ENCODE results near the gene FLT3.

Gene FLT3

GRCh38 chr13:27991881-27992280 lies 108.5 kb downstream of the FLT3 start:
- H3K4me1 ChIP-seq (ENCODE audit: control insufficient read depth in 1 of 2, insufficient read depth in 2 of 2, low read length in 2 of 2), result no peaks in the 10 kb centered on the region
- H3K27ac ChIP-seq (ENCODE audit: low read length), result no peak overlapping the region
- peaks cover 8% of the 10 kb centered on the region for H3K27me3 ChIP-seq (ENCODE audit: low read depth, low read length)
- no peak overlapping the region for H3K4me3 ChIP-seq (ENCODE audit: low read depth in 1 of 2, low read length in 2 of 2)
- H3K36me3 ChIP-seq (ENCODE audit: control insufficient read depth in 1 of 2, insufficient read depth in 2 of 2, low read length in 2 of 2), result no peaks in the 10 kb centered on the region
- H3K9me3 ChIP-seq (ENCODE audit: control insufficient read depth in 1 of 2, low read length in 2 of 2), result no peaks in the 10 kb centered on the region

DNA sequence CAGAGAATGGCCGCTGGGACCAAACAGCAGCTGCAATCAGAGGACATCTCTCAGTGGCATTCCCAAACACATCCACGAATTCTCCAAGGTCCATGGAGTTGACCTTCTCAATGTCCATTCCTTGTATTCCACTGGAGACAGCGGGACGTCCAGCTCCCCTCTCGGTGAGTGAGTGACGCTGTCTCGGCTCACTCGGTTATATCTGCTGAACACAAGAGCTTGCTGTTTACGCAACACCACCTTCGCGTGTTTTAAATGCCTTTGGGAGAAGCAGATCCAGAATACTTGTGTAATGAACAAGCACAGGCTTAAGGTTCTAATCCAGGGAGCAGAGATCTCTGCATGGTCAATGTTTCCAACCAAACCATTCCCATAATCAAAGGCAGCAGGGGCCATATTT lies 111.9 kb downstream of the FLT3 start, which contains the start of gene URAD:
Gene URAD (minus strand): TSS at position 174 of the 400 bp plus-strand sequence. CDS start 56 bp downstream, at position 118.
- Histone ChIP-seq H3K4me3 (ENCODE audit: low read depth in 1 of 2, low read length in 2 of 2) (no peak within 1 kb of the TSS), H3K27ac (ENCODE audit: low read length) (no peak within 1 kb of the TSS), H3K36me3 (ENCODE audit: control insufficient read depth in 1 of 2, insufficient read depth in 2 of 2, low read length in 2 of 2) (no peaks in the 10 kb centered on the region), H3K4me1 (ENCODE audit: control insufficient read depth in 1 of 2, insufficient read depth in 2 of 2, low read length in 2 of 2) (no peaks in the 10 kb centered on the region), H3K27me3 (ENCODE audit: low read depth, low read length) (peaks cover 8% of the 10 kb centered on the region), H3K9me3 (ENCODE audit: control insufficient read depth in 1 of 2, low read length in 2 of 2) (no peaks in the 10 kb centered on the region)

GRCh38 chr13:27985600-27985999 lies 114.8 kb downstream of the FLT3 start:
- no peaks in the 10 kb centered on the region for H3K9me3 ChIP-seq (ENCODE audit: control insufficient read depth in 1 of 2, low read length in 2 of 2)
- H3K27ac ChIP-seq (ENCODE audit: low read length), result no peak overlapping the region
- peaks cover 23% of the 10 kb centered on the region for H3K27me3 ChIP-seq (ENCODE audit: low read depth, low read length)
- H3K4me3 ChIP-seq (ENCODE audit: low read depth in 1 of 2, low read length in 2 of 2), result no peak overlapping the region
- peaks cover 0 to under 1% of the 10 kb centered on the region in 2 donors for H3K4me1 ChIP-seq (ENCODE audit: control insufficient read depth in 1 of 2, insufficient read depth in 2 of 2, low read length in 2 of 2)
- H3K36me3 ChIP-seq (ENCODE audit: control insufficient read depth in 1 of 2, insufficient read depth in 2 of 2, low read length in 2 of 2), result no peaks in the 10 kb centered on the region

DNA sequence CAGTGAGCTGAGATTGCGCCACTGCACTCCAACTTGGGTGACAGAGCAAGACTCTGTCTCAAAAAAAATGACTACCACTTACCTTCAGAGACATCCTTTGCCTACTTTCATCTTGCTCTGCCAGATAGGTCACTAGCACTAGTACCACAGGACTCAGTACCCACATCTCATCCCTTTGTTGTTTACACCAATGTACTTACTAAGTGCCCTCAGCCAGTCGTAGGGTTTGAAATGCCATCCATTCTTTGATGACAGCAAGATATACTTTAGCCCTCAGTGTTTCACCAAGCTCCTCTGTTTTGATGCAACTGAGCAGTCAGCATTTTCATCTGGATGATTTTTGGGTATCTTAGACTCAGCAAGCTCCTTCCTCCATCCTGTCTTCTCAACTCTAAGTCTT lies 118.0 kb downstream of the FLT3 start:
- peaks cover 34% of the 10 kb centered on the region for H3K27me3 ChIP-seq (ENCODE audit: low read depth, low read length)
- H3K36me3 ChIP-seq (ENCODE audit: control insufficient read depth in 1 of 2, insufficient read depth in 2 of 2, low read length in 2 of 2), result no peaks in the 10 kb centered on the region
- peaks cover 0 to 30% of the 10 kb centered on the region in 2 donors for H3K4me1 ChIP-seq (ENCODE audit: control insufficient read depth in 1 of 2, insufficient read depth in 2 of 2, low read length in 2 of 2)
- no peak overlapping the region for H3K4me3 ChIP-seq (ENCODE audit: low read depth in 1 of 2, low read length in 2 of 2)
- no peaks in the 10 kb centered on the region for H3K9me3 ChIP-seq (ENCODE audit: control insufficient read depth in 1 of 2, low read length in 2 of 2)
- H3K27ac ChIP-seq (ENCODE audit: low read length), result no peak overlapping the region

GRCh38 chr13:27981006-27981708 lies 119.2 kb downstream of the FLT3 start:
- Histone ChIP-seq H3K9me3 (ENCODE audit: control insufficient read depth in 1 of 2, low read length in 2 of 2) (no peaks in the 10 kb centered on the region), H3K4me1 (ENCODE audit: control insufficient read depth in 1 of 2, insufficient read depth in 2 of 2, low read length in 2 of 2) (peaks cover 0 to 30% of the 10 kb centered on the region in 2 donors), H3K36me3 (ENCODE audit: control insufficient read depth in 1 of 2, insufficient read depth in 2 of 2, low read length in 2 of 2) (no peaks in the 10 kb centered on the region), H3K27ac (ENCODE audit: low read length) (no peak overlapping the region), H3K27me3 (ENCODE audit: low read depth, low read length) (peaks cover 40% of the 10 kb centered on the region), H3K4me3 (ENCODE audit: low read depth in 1 of 2, low read length in 2 of 2) (no peak overlapping the region)

DNA sequence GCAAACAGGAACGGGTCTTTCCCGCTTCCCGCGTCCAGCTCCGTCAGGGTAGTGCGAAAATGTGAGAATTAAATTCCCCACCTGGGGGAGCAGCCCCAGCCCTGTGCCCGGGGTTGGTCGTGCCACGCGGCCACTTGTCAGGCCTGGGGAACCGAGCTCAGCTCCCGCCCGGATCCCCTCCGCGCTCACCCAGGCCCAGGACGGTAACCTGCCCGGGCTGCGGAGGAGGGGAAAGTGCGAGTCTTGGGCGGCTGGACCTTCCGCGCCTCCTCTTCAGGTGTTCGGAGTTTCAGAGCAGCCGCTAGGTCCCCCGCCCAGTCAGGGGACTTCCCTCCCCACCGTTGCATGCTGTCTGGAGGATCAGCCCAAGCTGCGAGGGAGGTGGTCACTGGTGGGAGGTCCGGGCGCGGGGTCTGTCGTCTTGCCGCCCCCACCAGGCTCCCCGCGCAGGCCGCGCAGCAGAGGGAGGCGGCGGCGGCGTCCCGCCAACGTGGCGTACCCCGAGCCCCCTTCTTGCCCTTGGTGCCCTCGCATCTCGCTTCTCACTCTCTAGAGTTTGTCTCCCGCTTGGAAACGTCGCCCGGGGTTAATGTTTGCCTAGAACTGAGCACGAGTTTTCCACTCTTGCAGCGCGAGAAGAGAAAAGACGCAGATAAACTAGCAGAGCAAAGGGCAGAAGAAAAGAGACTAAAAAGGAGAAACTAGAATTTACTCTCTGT lies 119.9 kb downstream of the FLT3 start:
- Histone ChIP-seq H3K27me3 (ENCODE audit: low read depth, low read length) (peaks cover 46% of the 10 kb centered on the region), H3K4me1 (ENCODE audit: control insufficient read depth in 1 of 2, insufficient read depth in 2 of 2, low read length in 2 of 2) (peaks cover 0 to 37% of the 10 kb centered on the region in 2 donors), H3K36me3 (ENCODE audit: control insufficient read depth in 1 of 2, insufficient read depth in 2 of 2, low read length in 2 of 2) (no peaks in the 10 kb centered on the region), H3K4me3 (ENCODE audit: low read depth in 1 of 2, low read length in 2 of 2) (peak overlapping the region; percentile 29 to 42), H3K27ac (ENCODE audit: low read length) (peak overlapping the region; percentile 18), H3K9me3 (ENCODE audit: control insufficient read depth in 1 of 2, low read length in 2 of 2) (no peaks in the 10 kb centered on the region)

DNA sequence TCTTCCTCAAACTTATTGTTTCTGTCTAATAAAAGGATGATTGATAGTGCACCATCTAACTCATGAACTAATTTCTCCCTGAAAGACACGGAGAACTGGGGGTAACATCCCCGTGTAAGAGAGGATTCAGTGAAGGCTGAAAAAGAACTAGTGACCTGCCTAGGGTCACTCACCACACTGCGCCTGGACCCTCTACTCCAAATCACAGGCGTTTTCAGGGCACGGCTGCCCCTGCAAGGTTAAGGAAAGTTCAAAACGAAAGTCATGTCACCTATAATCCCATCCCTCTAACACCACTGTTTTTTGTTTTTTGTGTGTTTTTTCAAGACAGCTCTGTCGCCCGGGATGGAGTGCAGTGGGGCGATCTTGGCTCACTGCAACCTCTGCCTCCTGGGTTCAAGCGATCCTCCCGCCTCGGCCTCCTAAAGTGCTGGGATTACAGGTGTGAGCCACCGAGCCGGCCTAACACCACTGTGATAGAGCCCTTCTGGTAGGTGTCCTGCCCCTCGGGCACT lies 120.6 kb downstream of the FLT3 start:
- H3K4me1 ChIP-seq (ENCODE audit: control insufficient read depth in 1 of 2, insufficient read depth in 2 of 2, low read length in 2 of 2), result peaks cover 0 to 37% of the 10 kb centered on the region in 2 donors
- H3K36me3 ChIP-seq (ENCODE audit: control insufficient read depth in 1 of 2, insufficient read depth in 2 of 2, low read length in 2 of 2), result no peaks in the 10 kb centered on the region
- peak overlapping the region in 1 of 2 donors; percentile 42 for H3K4me3 ChIP-seq (ENCODE audit: low read depth in 1 of 2, low read length in 2 of 2)
- H3K9me3 ChIP-seq (ENCODE audit: control insufficient read depth in 1 of 2, low read length in 2 of 2), result no peaks in the 10 kb centered on the region
- peak overlapping the region; percentile 18 for H3K27ac ChIP-seq (ENCODE audit: low read length)
- peaks cover 49% of the 10 kb centered on the region for H3K27me3 ChIP-seq (ENCODE audit: low read depth, low read length)

DNA sequence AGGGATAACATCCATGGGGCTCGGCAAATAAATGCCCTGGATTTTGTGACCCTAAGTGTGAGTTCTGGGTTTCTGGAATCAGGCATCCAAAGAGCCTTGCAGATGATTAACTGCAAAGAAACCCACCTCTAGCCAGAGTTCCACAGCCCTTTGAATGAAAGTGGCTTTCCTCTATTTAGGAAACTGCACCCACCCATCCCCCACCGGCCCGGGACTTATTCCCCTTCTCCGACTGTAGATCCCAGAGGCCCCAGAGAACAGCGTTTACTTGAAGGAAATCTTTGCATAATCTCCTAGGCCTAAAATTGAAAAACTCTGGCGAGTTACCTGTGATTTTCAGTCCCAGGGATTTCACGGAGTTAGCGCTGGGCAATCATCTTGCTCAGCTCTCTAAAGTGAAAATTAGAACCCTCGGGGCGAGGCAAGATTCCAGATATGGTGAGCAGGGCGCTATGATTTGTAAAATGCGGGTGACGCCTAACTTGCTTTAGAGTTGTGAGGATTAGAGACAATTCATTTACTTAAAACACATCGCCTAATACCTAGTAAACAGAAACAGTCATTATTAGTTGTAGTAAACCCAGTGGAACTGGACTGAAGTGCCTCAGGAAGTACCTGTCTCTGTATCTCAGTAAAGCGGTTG lies 121.3 kb downstream of the FLT3 start:
- Histone ChIP-seq H3K9me3 (ENCODE audit: control insufficient read depth in 1 of 2, low read length in 2 of 2) (no peaks in the 10 kb centered on the region), H3K27me3 (ENCODE audit: low read depth, low read length) (peaks cover 56% of the 10 kb centered on the region), H3K4me3 (ENCODE audit: low read depth in 1 of 2, low read length in 2 of 2) (peak overlapping the region in 1 of 2 donors; percentile 42), H3K36me3 (ENCODE audit: control insufficient read depth in 1 of 2, insufficient read depth in 2 of 2, low read length in 2 of 2) (no peaks in the 10 kb centered on the region), H3K27ac (ENCODE audit: low read length) (peak overlapping the region; percentile 34), H3K4me1 (ENCODE audit: control insufficient read depth in 1 of 2, insufficient read depth in 2 of 2, low read length in 2 of 2) (peaks cover 0 to 37% of the 10 kb centered on the region in 2 donors)

- H3K27ac ChIP-seq (ENCODE audit: low read length), result peak overlapping the region; percentile 34
- peaks cover 60% of the 10 kb centered on the region for H3K27me3 ChIP-seq (ENCODE audit: low read depth, low read length)
Observed at GRCh38 chr13:27978301-27978968, 121.9 kb downstream of the FLT3 start.

DNA sequence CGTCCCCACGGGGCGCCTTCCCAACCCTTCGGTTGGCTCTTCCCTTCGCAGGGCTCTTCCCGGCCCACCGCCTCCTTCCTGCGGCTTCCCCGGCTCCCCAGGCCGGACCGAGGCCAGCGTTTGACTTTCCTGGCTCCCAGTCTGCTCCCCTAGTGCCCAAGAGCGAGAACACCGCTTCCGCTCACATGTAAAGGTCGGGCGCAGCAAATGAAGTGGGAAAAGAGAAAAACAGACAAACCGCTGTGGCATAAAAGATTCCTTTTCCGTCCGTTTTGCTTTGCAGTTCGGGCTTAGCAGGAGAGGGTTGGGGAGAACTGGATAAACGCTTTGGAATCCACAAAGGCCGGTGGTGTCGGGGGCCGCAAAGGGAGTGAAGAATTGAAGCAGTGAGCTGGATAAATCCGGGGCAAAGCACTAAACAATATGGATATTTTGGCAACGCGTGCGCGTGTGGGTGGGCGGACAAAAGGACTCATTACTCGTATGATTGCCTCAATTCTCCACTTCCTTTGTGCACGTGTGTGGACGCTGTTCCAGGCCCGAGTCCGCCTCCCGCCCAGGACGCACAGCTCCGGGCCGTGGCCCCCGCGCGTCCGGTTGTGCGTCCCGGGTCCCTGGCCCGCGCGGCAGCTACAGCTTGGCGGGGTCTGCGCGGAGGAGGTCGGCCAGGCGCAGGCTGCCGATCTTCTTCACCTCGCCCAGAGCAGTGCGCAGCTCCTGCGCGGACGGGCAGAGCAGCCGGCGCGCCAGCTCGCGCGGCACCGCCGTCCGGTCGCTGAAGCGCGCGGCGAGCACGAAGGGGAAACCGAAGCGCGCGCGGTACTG lies 122.7 kb downstream of the FLT3 start:
- no peaks in the 10 kb centered on the region for H3K36me3 ChIP-seq (ENCODE audit: control insufficient read depth in 1 of 2, insufficient read depth in 2 of 2, low read length in 2 of 2)
- no peak overlapping the region for H3K27ac ChIP-seq (ENCODE audit: low read length)
- no peaks in the 10 kb centered on the region for H3K9me3 ChIP-seq (ENCODE audit: control insufficient read depth in 1 of 2, low read length in 2 of 2)
- H3K27me3 ChIP-seq (ENCODE audit: low read depth, low read length), result peaks cover 55% of the 10 kb centered on the region
- peaks cover 0 to 37% of the 10 kb centered on the region in 2 donors for H3K4me1 ChIP-seq (ENCODE audit: control insufficient read depth in 1 of 2, insufficient read depth in 2 of 2, low read length in 2 of 2)
- H3K4me3 ChIP-seq (ENCODE audit: low read depth in 1 of 2, low read length in 2 of 2), result peak overlapping the region; percentile 23 to 33

More at GRCh38 chr13:27978301-27978968, 121.9 kb downstream of the FLT3 start:
- Histone ChIP-seq H3K4me3 (ENCODE audit: low read depth in 1 of 2, low read length in 2 of 2) (peak overlapping the region; percentile 33), H3K9me3 (ENCODE audit: control insufficient read depth in 1 of 2, low read length in 2 of 2) (no peaks in the 10 kb centered on the region), H3K36me3 (ENCODE audit: control insufficient read depth in 1 of 2, insufficient read depth in 2 of 2, low read length in 2 of 2) (no peaks in the 10 kb centered on the region), H3K4me1 (ENCODE audit: control insufficient read depth in 1 of 2, insufficient read depth in 2 of 2, low read length in 2 of 2) (peaks cover 0 to 37% of the 10 kb centered on the region in 2 donors)

All from muscle layer of duodenum (tissue), 2 donors.